B cell (primary cell): ENCODE data around the gene TRAF4. TPM values are rescaled to one million over a fixed set of nuclear protein-coding genes. Genes with fewer than 3 reads are reported as not detected.

Source experiments
- ATAC-seq: fragments of 200-7000 bp; cut with Tn5 transposase; one replicate; pipeline ENCODE4 v1.10.0; 2021; ENCODE audit warnings: low read depth, mild to moderate bottlenecking, moderate number of reproducible peaks, moderate library complexity
- CTCF ChIA-PET: fragments of 350-600 bp; sonication (Branson Sonifier 250); formaldehyde crosslinking; loops from one replicate; lab custom pipeline; 2021; ENCODE audit warnings: antibody characterized with exemption, inconsistent platforms; lab: Charles Lee
- POLR2A ChIA-PET: fragments of 350-600 bp; sonication (Branson Sonifier 250); formaldehyde crosslinking; loops from one replicate; lab custom pipeline; 2021; ENCODE audit warnings: antibody characterized with exemption; lab: Charles Lee
- DNase-seq: peaks from one replicate; pipeline ENCODE4 v3.0.0; 2013
- H2AFZ ChIP-seq: 2 replicates; pipeline ENCODE4 v1.6.1; 2012; ENCODE audit warnings: mild to moderate bottlenecking, low read depth, low read length; ENCODE audit not compliant: insufficient read depth, poor library complexity, severe bottlenecking
- H3K27ac ChIP-seq, 2 donors: 1 replicate in 1 of 2; 2 replicates in 1 of 2; pipeline ENCODE4 v1.5.1; 2012 to 2013; ENCODE audit warnings: low read length in 2 of 2, mild to moderate bottlenecking in 2 of 2, moderate library complexity in 1 of 2
- H3K27me3 ChIP-seq, 4 experiments: fragments of 200-600 bp in 1 of 4; sonication (generic) in 1 of 4; replicated peaks in 1 of 4; 1 replicate in 2 of 4; 2 replicates in 2 of 4; pipeline versions ENCODE4 v1.6.1 to v1.7.0; 2013 to 2016; ENCODE audit warnings: low read length in 3 of 4, mild to moderate bottlenecking in 2 of 4, mixed read lengths in 1 of 4, moderate library complexity in 1 of 4; ENCODE audit not compliant: insufficient read depth in 4 of 4, control insufficient read depth in 3 of 4; ENCODE audit errors: control extremely low read depth in 1 of 4
- H3K36me3 ChIP-seq, 2 experiments: replicated peaks in 1 of 2; 1 replicate in 1 of 2; 2 replicates in 1 of 2; pipeline versions ENCODE4 v1.6.1 to v1.7.1; 2013; ENCODE audit warnings: low read length in 1 of 2; ENCODE audit not compliant: insufficient read depth in 2 of 2, control insufficient read depth in 1 of 2; ENCODE audit errors: control extremely low read depth in 1 of 2, extremely low read depth in 1 of 2
- H3K4me1 ChIP-seq, 2 donors: fragments of 200-600 bp in 1 of 2; sonication (generic) in 1 of 2; 1 replicate in 1 of 2; 2 replicates in 1 of 2; pipeline versions ENCODE4 v1.5.1 to v1.6.1; 2013 to 2017; ENCODE audit warnings: low read length in 2 of 2; ENCODE audit not compliant: control insufficient read depth in 2 of 2, insufficient read depth in 2 of 2
- H3K4me2 ChIP-seq: replicated peaks from 2 replicates; pipeline ENCODE3; 2012; ENCODE audit warnings: mild to moderate bottlenecking, low read depth, low read length; ENCODE audit not compliant: poor library complexity, severe bottlenecking
- H3K4me3 ChIP-seq, 5 experiments: fragments of 200-600 bp in 1 of 5; sonication (generic) in 1 of 5; 1 replicate in 3 of 5; 2 replicates in 2 of 5; pipeline versions ENCODE4 v1.5.1 to v1.7.0; 2011 to 2016; ENCODE audit warnings: low read length in 4 of 5, mild to moderate bottlenecking in 4 of 5, low read depth in 2 of 5, control low read depth in 1 of 5, moderate library complexity in 1 of 5; ENCODE audit not compliant: insufficient read depth in 1 of 5; ENCODE audit errors: control extremely low read depth in 1 of 5, extremely low read depth in 1 of 5
- H3K79me2 ChIP-seq: fragments of 200-600 bp; sonication (generic); one replicate; pipeline ENCODE4 v1.6.0; 2016; ENCODE audit warnings: low read length; ENCODE audit not compliant: control insufficient read depth, insufficient read depth
- H3K9ac ChIP-seq: fragments of 200-600 bp; sonication (generic); 2 replicates; pipeline ENCODE4 v1.6.1; 2017; ENCODE audit warnings: mild to moderate bottlenecking, low read length, moderate library complexity
- H3K9me3 ChIP-seq, 3 donors: one replicate each; pipeline versions ENCODE4 v1.6.1 to v1.7.1; 2013; ENCODE audit warnings: low read length in 2 of 3; ENCODE audit not compliant: control insufficient read depth in 2 of 3, insufficient read depth in 1 of 3; ENCODE audit errors: control extremely low read depth in 1 of 3
- H4K20me1 ChIP-seq: 2 replicates; pipeline ENCODE4 v1.6.0; 2012; ENCODE audit warnings: mild to moderate bottlenecking, low read length; ENCODE audit not compliant: insufficient read depth, control insufficient read depth, poor library complexity, severe bottlenecking
- H3K27ac Mint-ChIP-seq: one replicate; pipeline ENCODE4 v1.8.0; 2021; ENCODE audit warnings: mixed read lengths
- H3K27me3 Mint-ChIP-seq: one replicate; pipeline ENCODE4 v1.8.0; 2021; ENCODE audit warnings: mixed read lengths
- H3K4me1 Mint-ChIP-seq: one replicate; pipeline ENCODE4 v1.8.0; 2021; ENCODE audit warnings: mixed read lengths
- H3K4me3 Mint-ChIP-seq: one replicate; pipeline ENCODE4 v1.8.0; 2021; ENCODE audit warnings: mixed read lengths
- H3K9me3 Mint-ChIP-seq: one replicate; pipeline ENCODE4 v1.8.0; 2022; ENCODE audit warnings: mixed read lengths; ENCODE audit not compliant: insufficient read depth
- EZH2 ChIP-seq: IDR thresholded peaks from 2 replicates; pipeline ENCODE4 v1.6.1; 2012; ENCODE audit warnings: borderline replicate concordance, low read depth, mild to moderate bottlenecking, moderate library complexity, low read length; ENCODE audit not compliant: insufficient read depth, poor library complexity, severe bottlenecking
- WGBS: methylation state at CpG from one replicate; pipeline ENCODE4 v1.1.5; 2013; ENCODE audit warnings: missing lambda C conversion rate; ENCODE audit not compliant: insufficient coverage; 5-methylcytosine and 5-hydroxymethylcytosine counted together
- intact Hi-C: fragments of 100-400 bp; cut with micrococcal nuclease; formaldehyde crosslinking; loops from one replicate; pipeline ENCODE4 v1.10.0; 2022
- polyA plus RNA-seq: library from polyadenylated mRNA; depleted of rRNA; stranded (reverse); fragments of >200 nt; gene quantifications from 2 replicates; pipeline ENCODE4 v1.2.3, GENCODE V29; 2012
- total RNA-seq, 2 donors: library from RNA; stranded (reverse); fragments of 120-200 nt in 1 of 2; gene quantifications; 1 replicate in 1 of 2; 2 replicates in 1 of 2; pipeline versions ENCODE4 v1.2.3 to v1.2.4, GENCODE V29; 2013 to 2022
- TF ChIP-seq, protein P1 (sequence below): fragments of 200-600 bp; IDR thresholded peaks from one replicate; pipeline ENCODE4 v1.8.0; 2022; ENCODE audit warnings: antibody characterized with exemption, mild to moderate bottlenecking

TRAF4 gene
- total and polyA plus RNA-seq, 2 donors (not counting 1 experiment from before 2014, with no cell fraction given) = 226 to 683 TPM

DNA sequence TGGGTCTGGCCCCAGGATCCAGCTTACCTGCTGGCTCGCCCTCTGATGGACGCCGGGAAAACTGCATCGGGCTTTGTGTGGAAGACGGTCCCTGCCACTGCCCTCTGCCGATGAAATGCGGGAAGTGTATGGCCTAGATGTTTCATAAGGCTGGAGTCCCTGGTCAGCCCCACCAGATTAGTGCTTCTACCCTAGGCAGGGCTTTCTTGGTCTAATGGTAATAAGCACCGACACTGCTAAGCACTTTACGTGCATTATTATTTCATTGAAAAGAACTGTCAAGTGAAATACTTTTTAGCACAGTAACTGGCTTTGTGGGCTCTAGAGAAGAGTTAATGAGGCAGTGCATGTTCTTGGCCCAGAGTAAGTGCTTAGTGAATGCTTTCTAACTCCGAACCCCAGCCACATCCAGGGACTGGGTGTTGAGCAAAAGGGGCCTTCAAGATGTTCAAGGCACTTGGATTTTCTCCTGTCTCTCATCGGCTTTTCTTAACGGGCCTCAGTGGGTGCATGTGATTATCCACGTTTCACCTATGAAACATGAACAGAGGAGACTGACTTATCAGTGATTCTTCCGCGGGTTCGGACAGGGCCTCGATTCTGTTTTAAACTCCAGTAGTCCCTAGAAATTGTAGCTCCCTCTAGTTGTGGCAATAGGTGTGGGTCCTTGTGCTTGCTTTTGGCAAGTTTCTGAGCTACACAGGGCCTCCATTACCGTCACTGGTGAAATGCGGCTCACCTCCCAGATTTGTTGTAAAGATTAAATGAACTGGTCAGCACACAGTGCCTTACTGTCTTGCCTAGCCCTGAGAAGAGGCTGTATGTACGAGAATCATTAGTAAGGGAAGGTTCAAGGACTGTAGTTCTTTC is 6.6 kb downstream of the TRAF4 start:
- ATAC-seq (peak; percentile 97), DNase-seq (peak; percentile 93)
- H3K4me1 ChIP-seq = peaks cover 32 to 34% of the 10 kb centered on the region in 2 donors
- Mint-ChIP-seq H3K4me3 (no peak overlapping the region), H3K27ac (peak overlapping the region; percentile 67), H3K4me1 (peaks cover 42% of the 10 kb centered on the region), H3K27me3 (no peaks in the 10 kb centered on the region), H3K9me3 (no peaks in the 10 kb centered on the region)
- 53% methylated on average over 18 of the region's 20 CpGs for WGBS
- H3K9ac ChIP-seq = no peak overlapping the region
- H3K27me3 ChIP-seq = no peaks in the 10 kb centered on the region
- intact Hi-C loops = loop anchor here (1.0 to 5.0 kb wide), 2 partner anchors 23 to 33 kb away; partner anchors contain the start of genes RAB34 and RPL23A
- CTCF ChIA-PET = interaction anchor here (0.6 to 18.9 kb wide), 21 partner anchors 9 to 215 kb away, joined by 3 to 1020 read pairs (median 4); partner anchors contain the start of genes BLTP2, DHRS13, FLOT2 and NEK8
- H3K4me3 ChIP-seq = no peak overlapping the region
- H4K20me1 ChIP-seq = peaks cover 70% of the 10 kb centered on the region
- peaks cover 0 to 63% of the 10 kb centered on the region in 2 experiments for H3K36me3 ChIP-seq
- TF ChIP-seq, protein P1, sequence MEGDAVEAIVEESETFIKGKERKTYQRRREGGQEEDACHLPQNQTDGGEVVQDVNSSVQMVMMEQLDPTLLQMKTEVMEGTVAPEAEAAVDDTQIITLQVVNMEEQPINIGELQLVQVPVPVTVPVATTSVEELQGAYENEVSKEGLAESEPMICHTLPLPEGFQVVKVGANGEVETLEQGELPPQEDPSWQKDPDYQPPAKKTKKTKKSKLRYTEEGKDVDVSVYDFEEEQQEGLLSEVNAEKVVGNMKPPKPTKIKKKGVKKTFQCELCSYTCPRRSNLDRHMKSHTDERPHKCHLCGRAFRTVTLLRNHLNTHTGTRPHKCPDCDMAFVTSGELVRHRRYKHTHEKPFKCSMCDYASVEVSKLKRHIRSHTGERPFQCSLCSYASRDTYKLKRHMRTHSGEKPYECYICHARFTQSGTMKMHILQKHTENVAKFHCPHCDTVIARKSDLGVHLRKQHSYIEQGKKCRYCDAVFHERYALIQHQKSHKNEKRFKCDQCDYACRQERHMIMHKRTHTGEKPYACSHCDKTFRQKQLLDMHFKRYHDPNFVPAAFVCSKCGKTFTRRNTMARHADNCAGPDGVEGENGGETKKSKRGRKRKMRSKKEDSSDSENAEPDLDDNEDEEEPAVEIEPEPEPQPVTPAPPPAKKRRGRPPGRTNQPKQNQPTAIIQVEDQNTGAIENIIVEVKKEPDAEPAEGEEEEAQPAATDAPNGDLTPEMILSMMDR = peak; percentile 100
- no peak for TF ChIP-seq EZH2
- POLR2A ChIA-PET = interaction anchor here (0.6 to 16.2 kb wide), 10 partner anchors 9 to 203 kb away, joined by 3 to 511 read pairs (median 6); partner anchors contain the start of genes FLOT2, NEK8, PROCA1 and RPL23A
- peak overlapping the region; percentile 20 for H3K4me2 ChIP-seq
- H3K27ac ChIP-seq = peak overlapping the region in 1 of 2 donors; percentile 41
- no peaks in the 10 kb centered on the region for H3K9me3 ChIP-seq
- peaks cover 53% of the 10 kb centered on the region for H3K79me2 ChIP-seq
- no peak overlapping the region for H2AFZ ChIP-seq
